Adrenal gland (tissue), 12 donors: Measurements from ENCODE around the gene SLC25A41. TPM values are rescaled to one million over a fixed set of nuclear protein-coding genes. Genes with fewer than 3 reads are reported as not detected.

Experiments
- DNase-seq, 7 donors: peaks; one replicate each; pipeline ENCODE4 v3.0.0-alpha.2; 2019 to 2020
- H3K27ac ChIP-seq, 5 donors: fragments of 200-600 bp; sonication (generic) in 4 of 5; 1 replicate in 3 of 5; 2 replicates in 2 of 5; pipeline versions ENCODE4 v1.5.1 to v1.8.0; 2016 to 2020; ENCODE audit warnings: mild to moderate bottlenecking in 1 of 5
- H3K27me3 ChIP-seq: fragments of 200-600 bp; 2 replicates; pipeline ENCODE4 v1.8.0; 2021
- H3K36me3 ChIP-seq, 2 donors: fragments of 200-600 bp; replicated peaks in 1 of 2; 1 replicate in 1 of 2; 2 replicates in 1 of 2; pipeline versions ENCODE4 v1.5.1 to v1.8.0; 2018 to 2022
- H3K4me1 ChIP-seq, 2 donors: fragments of 200-600 bp; replicated peaks in 1 of 2; 1 replicate in 1 of 2; 2 replicates in 1 of 2; pipeline versions ENCODE4 v1.5.1 to v1.8.0; 2018 to 2021
- H3K4me3 ChIP-seq, 4 donors: fragments of 200-600 bp; sonication (generic) in 3 of 4; one replicate each; pipeline ENCODE4 v1.5.1; 2016 to 2018
- H3K9me3 ChIP-seq, 3 donors: fragments of 200-600 bp; sonication (generic) in 1 of 3; replicated peaks in 1 of 3; 1 replicate in 2 of 3; 2 replicates in 1 of 3; pipeline versions ENCODE4 v1.5.1 to v1.8.0; 2016 to 2021
- POLR2A ChIP-seq, 2 donors: fragments of 450-650 bp; IDR thresholded peaks; one replicate each; pipeline ENCODE4 v1.6.1; 2017; ENCODE audit warnings: antibody characterized with exemption in 2 of 2, mild to moderate bottlenecking in 2 of 2, moderate library complexity in 1 of 2
- WGBS, 4 donors: extraction: QIAGEN DNeasy Blood & Tissue Kit in 2 of 4; methylation state at CpG; one replicate each; pipeline versions ENCODE4 v1.1.5 to v1.1.7; 2013 to 2017; 5-methylcytosine and 5-hydroxymethylcytosine counted together
- intact Hi-C, 2 donors: fragments of 100-400 bp; cut with DNase I; formaldehyde crosslinking; loops; one replicate each; pipeline versions ENCODE4 v1.14.1 to v1.15.0; 2022 to 2023
- polyA plus RNA-seq, 3 donors: library from polyadenylated mRNA; stranded (reverse); fragments of 200-250 nt in 2 of 3; fragments of 350-450 nt in 1 of 3; fragmentation: Illumina TruSeq in 1 of 3; extraction: RNeasy Lipid Tissue Mini Kit (QIAGEN cat#74804) in 1 of 3; gene quantifications; one replicate each; pipeline ENCODE4 v1.2.3, GENCODE V29; 2013 to 2014
- total RNA-seq, 9 donors: library from RNA; depleted of rRNA in 4 of 9; stranded (reverse); fragments of >200 nt in 4 of 9; fragments of 120-200 nt in 1 of 9; fragmentation: NEBNext Ultra II Directional in 1 of 9; extraction: Animal tissue kit (Norgen Biotek cat#: 25700) in 1 of 9; gene quantifications; one replicate each; pipeline versions ENCODE4 v1.1.0 to v1.2.4, GENCODE V29; 2013 to 2023
- TF ChIP-seq, protein P1 (sequence below), 6 experiments: fragments of 450-650 bp in 4 of 6; fragments of 200-600 bp in 2 of 6; sonication (generic) in 1 of 6; IDR thresholded peaks; 1 replicate in 5 of 6; 2 replicates in 1 of 6; pipeline versions ENCODE4 v1.5.1 to v1.8.0; 2016 to 2021; ENCODE audit warnings: antibody characterized with exemption in 6 of 6, mild to moderate bottlenecking in 2 of 6, moderate library complexity in 1 of 6
- donor health status: healthy with polysubstance abuse.
- donor health status: Bipolar disorder and iron deficiency.
- donor health status: DM: yes; HTN: yes; CAD: no.
- donor health status: DM: no; HTN: no; CAD: no.
- donor health status: DM: no; HTN: no; CAD: no.
- donor health status: DM: yes; HTN: yes; CAD: no.

SLC25A41 gene
- total and polyA plus RNA-seq, 12 donors = 0.18 to 1.4 (median 0.38) TPM; not detected in 6

DNA sequence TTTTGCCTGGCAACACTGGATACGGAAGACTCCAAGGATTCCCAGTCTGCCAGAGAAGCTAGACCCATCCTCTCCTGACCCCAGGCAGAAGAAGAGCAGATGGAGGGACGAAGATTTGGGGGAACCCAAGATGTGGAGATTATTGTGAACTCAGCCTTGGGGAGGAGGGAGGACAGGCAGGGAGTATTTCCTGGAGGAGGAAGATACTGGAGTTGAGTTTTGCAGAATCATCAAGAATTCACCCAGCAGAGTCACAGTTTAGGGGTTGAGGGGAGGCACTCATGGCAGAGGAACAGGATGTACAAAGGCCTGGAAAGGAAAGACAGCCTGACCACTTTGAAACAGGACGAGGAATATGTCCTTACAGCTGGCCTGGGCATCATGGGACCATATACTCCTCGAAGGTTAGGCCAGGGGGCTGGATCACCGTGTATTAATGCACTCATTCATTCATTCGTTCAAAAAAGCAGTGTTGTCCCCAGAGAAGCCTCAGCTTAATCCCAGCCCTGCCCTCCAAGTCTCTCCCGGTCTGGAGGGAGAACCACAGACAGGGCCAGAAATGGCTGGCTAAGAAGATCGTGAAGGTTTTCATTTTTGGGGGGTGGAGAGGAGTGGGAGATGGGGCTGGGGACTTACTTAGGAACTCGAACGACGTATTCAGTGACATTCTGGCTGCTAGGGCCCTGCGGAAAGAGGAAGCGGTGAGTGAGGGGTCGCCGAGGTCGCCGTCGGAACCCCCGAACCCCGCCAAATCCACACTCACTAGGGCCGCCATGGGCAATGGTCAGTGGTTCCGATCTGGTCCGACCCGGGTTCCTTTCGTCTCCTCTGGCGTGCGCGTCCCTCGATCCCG is 41.1 kb downstream of the SLC25A41 start:
- peaks cover 0 to 34% of the 10 kb centered on the region in 2 donors for H3K36me3 ChIP-seq
- H3K27me3 ChIP-seq = no peaks in the 10 kb centered on the region
- no peaks in the 10 kb centered on the region for H3K9me3 ChIP-seq
- peak overlapping the region; percentile 53 to 86 (median 68) for H3K4me3 ChIP-seq
- intact Hi-C loops = no loop called here
- WGBS, 4 donors = 6 to 12% (median 7%) methylated on average over 14 to 30 of the region's 30 CpGs
- H3K4me1 ChIP-seq = peaks cover 11 to 13% of the 10 kb centered on the region in 2 donors
- H3K27ac ChIP-seq = peak overlapping the region in 4 of 5 donors; percentile 84 to 94 (median 88)
- TF ChIP-seq POLR2A (IDR thresholded peaks at IDR 0.05) = no peak
- TF ChIP-seq, protein P1, sequence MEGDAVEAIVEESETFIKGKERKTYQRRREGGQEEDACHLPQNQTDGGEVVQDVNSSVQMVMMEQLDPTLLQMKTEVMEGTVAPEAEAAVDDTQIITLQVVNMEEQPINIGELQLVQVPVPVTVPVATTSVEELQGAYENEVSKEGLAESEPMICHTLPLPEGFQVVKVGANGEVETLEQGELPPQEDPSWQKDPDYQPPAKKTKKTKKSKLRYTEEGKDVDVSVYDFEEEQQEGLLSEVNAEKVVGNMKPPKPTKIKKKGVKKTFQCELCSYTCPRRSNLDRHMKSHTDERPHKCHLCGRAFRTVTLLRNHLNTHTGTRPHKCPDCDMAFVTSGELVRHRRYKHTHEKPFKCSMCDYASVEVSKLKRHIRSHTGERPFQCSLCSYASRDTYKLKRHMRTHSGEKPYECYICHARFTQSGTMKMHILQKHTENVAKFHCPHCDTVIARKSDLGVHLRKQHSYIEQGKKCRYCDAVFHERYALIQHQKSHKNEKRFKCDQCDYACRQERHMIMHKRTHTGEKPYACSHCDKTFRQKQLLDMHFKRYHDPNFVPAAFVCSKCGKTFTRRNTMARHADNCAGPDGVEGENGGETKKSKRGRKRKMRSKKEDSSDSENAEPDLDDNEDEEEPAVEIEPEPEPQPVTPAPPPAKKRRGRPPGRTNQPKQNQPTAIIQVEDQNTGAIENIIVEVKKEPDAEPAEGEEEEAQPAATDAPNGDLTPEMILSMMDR (IDR thresholded peaks at IDR 0.05) = no peak
- no peak for DNase-seq

DNA sequence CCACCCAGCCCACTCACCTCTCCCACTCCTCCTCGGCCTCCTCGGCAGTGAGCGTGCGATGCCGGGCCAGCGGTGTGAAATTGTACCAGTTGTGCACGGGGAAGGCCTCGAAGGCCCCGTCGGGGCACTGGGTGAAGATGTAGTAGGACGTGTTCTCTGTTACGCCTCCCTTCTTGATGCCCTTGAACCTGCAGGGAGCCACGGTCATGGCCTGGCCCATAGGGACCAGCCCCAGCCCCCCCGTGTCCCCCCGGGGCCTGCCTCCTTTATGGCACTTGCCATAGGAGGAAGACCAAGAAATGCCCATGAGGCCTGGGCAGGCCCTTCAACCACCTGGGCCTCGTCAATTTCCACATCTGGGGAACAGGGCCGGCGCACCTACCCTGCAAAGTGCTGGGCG is 46.2 kb downstream of the SLC25A41 start:
- WGBS, 4 donors = 92 to 94% (median 94%) methylated on average over 12 to 19 of the region's 19 CpGs
- H3K27ac ChIP-seq = no peak overlapping the region
- no peak for TF ChIP-seq POLR2A (IDR thresholded peaks at IDR 0.05)
- TF ChIP-seq, protein P1 (IDR thresholded peaks at IDR 0.05) = no peak
- no peaks in the 10 kb centered on the region for H3K9me3 ChIP-seq
- H3K4me3 ChIP-seq = no peak overlapping the region
- no peaks in the 10 kb centered on the region for H3K27me3 ChIP-seq
- H3K4me1 ChIP-seq = peaks cover 5 to 9% of the 10 kb centered on the region in 2 donors
- DNase-seq = no peak
- H3K36me3 ChIP-seq = peaks cover 0 to 84% of the 10 kb centered on the region in 2 donors
- intact Hi-C loops = no loop called here

DNA sequence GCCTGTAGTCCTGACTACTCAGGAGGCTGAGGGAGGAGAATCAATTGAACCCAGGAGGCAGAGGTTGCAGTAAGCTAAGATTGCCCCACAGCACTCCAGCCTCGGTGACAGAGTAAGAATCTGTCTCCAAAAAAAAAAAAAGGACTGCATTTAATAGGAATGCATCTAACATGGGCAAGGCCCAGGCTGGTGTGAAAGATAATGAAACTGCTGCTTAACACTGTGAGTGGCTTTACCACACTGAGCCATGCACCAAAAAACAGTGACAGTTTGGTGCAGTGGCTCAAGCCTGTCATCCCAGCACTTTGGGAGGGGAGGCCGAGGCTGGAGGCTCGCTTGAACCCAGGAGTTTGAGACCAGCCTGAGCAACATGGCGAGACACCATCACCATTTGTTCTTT is 49.2 kb downstream of the SLC25A41 start:
- intact Hi-C loops = no loop called here
- Histone ChIP-seq H3K9me3 (no peaks in the 10 kb centered on the region), H3K4me3 (no peak overlapping the region), H3K36me3 (peaks cover 0 to 99% of the 10 kb centered on the region in 2 donors), H3K27ac (no peak overlapping the region), H3K27me3 (no peaks in the 10 kb centered on the region), H3K4me1 (no peaks in the 10 kb centered on the region)
- no peak for DNase-seq
- TF ChIP-seq POLR2A (IDR thresholded peaks at IDR 0.05) = no peak
- TF ChIP-seq, protein P1 (IDR thresholded peaks at IDR 0.05) = no peak
- WGBS, 4 donors = 87 to 94% (median 91%) methylated on average over 4 of the region's 4 CpGs

DNA sequence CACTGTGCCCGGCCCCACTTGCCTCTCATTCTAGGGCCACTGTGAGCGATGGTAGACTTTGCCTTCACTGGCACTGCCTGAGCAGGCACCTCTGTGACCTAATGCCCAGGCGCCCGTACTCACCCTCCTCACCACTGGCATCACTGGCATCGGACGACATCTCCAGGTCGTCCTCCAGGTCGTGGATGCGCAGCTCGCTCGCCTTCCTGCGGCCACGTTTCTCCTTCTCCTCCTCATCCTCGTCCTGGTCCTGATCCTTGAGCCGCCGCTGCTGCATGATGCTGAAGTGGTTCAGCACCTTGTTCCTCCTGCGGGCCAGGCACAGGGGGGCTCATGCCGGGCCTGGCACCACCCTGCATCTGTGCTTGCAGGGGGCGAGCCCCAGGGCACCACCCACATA is 50.4 kb downstream of the SLC25A41 start:
- H3K36me3 ChIP-seq = peaks cover 0 to 95% of the 10 kb centered on the region in 2 donors
- H3K4me3 ChIP-seq = no peak overlapping the region
- no peaks in the 10 kb centered on the region for H3K27me3 ChIP-seq
- DNase-seq = no peak
- no peak for TF ChIP-seq POLR2A (IDR thresholded peaks at IDR 0.05)
- TF ChIP-seq, protein P1 (IDR thresholded peaks at IDR 0.05) = no peak
- no peaks in the 10 kb centered on the region for H3K9me3 ChIP-seq
- no peaks in the 10 kb centered on the region for H3K4me1 ChIP-seq
- no peak overlapping the region for H3K27ac ChIP-seq
- WGBS, 4 donors = 93 to 98% (median 95%) methylated on average over 19 of the region's 19 CpGs
- intact Hi-C loops = no loop called here
